Cardiac muscle cell (in vitro differentiated cells and primary cell): ENCODE measurements around the gene CTDSP1. TPM values are rescaled to one million over a fixed set of nuclear protein-coding genes. Genes with fewer than 3 reads are reported as not detected.

Source experiments
- DNase-seq, 2 donors: peaks; one replicate each; pipeline versions ENCODE4 v3.0.0 to v3.0.0-alpha.2; 2010 to 2017; ENCODE audit warnings: low read depth in 1 of 2, low spot score in 1 of 2
- H3K27ac ChIP-seq: fragments of 200-600 bp; sonication (generic); 2 replicates; pipeline ENCODE4 v1.5.1; 2016
- H3K27me3 ChIP-seq: fragments of 200-600 bp; sonication (generic); 2 replicates; pipeline ENCODE4 v1.6.0; 2016; ENCODE audit warnings: control low read depth
- H3K36me3 ChIP-seq: fragments of 200-600 bp; sonication (generic); 2 replicates; pipeline ENCODE4 v1.5.1; 2016; ENCODE audit warnings: control low read depth
- H3K4me1 ChIP-seq: fragments of 200-600 bp; sonication (generic); 2 replicates; pipeline ENCODE4 v1.8.1; 2017; ENCODE audit warnings: low read depth, mild to moderate bottlenecking, mixed run types
- H3K4me3 ChIP-seq: fragments of 200-600 bp; sonication (generic); 2 replicates; pipeline ENCODE4 v1.5.1; 2016; ENCODE audit warnings: mild to moderate bottlenecking
- H3K9me3 ChIP-seq: fragments of 200-600 bp; sonication (generic); 2 replicates; pipeline ENCODE4 v1.5.1; 2017; ENCODE audit warnings: low read depth, mild to moderate bottlenecking, control low read depth
- polyA plus RNA-seq: library from polyadenylated mRNA; unstranded; fragments of >200 nt; fragmentation: Nextera tagmentation; extraction: Ambion mirVana; gene quantifications from 2 replicates; pipeline ENCODE4 v1.2.1, GENCODE V29; 2016
- total RNA-seq: library from RNA; depleted of rRNA; stranded (reverse); fragments of >200 nt; gene quantifications from 2 replicates; pipeline ENCODE4 v1.2.3, GENCODE V29; 2016
- TF ChIP-seq, protein P1 (sequence below): IDR thresholded peaks from 2 replicates; pipeline ENCODE4 v1.5.1; 2012; ENCODE audit warnings: low read depth, mild to moderate bottlenecking, low read length

Gene CTDSP1
- total and polyA plus RNA-seq, 2 experiments from 2014 or later: 35.5 to 147 TPM

DNA sequence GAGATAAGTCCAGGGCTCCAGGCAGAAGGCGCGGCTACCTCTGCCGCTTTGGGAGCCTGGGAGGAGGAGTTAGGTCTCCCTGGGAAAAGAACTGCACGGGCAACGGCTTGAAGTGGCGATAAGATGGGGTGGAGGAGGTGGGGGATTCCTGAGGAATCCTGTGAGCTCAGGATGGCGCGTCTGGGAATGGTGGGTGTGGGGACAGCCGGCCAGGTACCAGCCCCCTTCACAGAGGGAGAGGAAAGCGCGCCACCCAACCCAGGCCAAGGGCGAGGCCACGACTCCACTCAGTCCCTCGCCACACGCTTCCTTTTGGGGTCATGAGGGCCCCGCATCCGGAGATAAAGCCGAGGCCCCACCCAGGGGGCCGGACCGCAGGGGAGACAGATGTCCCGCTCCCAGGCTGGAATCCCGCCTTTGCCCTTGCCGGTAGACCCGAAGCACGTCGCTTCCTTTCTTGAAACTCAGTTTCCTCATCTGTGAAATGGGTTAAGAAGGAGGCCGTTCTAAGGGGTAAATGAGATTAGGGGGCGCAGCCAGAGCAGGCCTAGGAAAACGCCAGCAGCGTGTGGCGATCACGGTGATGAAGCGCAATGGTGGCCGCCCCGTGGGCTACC is 1.7 kb upstream of the CTDSP1 start:
- Histone ChIP-seq H3K4me3 (peak overlapping the region; percentile 95), H3K36me3 (no peaks in the 10 kb centered on the region), H3K9me3 (no peaks in the 10 kb centered on the region), H3K4me1 (no peaks in the 10 kb centered on the region), H3K27me3 (no peaks in the 10 kb centered on the region), H3K27ac (peak overlapping the region; percentile 99)
- TF ChIP-seq, protein P1, sequence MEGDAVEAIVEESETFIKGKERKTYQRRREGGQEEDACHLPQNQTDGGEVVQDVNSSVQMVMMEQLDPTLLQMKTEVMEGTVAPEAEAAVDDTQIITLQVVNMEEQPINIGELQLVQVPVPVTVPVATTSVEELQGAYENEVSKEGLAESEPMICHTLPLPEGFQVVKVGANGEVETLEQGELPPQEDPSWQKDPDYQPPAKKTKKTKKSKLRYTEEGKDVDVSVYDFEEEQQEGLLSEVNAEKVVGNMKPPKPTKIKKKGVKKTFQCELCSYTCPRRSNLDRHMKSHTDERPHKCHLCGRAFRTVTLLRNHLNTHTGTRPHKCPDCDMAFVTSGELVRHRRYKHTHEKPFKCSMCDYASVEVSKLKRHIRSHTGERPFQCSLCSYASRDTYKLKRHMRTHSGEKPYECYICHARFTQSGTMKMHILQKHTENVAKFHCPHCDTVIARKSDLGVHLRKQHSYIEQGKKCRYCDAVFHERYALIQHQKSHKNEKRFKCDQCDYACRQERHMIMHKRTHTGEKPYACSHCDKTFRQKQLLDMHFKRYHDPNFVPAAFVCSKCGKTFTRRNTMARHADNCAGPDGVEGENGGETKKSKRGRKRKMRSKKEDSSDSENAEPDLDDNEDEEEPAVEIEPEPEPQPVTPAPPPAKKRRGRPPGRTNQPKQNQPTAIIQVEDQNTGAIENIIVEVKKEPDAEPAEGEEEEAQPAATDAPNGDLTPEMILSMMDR: no peak
- peak; percentile 92 for DNase-seq

DNA sequence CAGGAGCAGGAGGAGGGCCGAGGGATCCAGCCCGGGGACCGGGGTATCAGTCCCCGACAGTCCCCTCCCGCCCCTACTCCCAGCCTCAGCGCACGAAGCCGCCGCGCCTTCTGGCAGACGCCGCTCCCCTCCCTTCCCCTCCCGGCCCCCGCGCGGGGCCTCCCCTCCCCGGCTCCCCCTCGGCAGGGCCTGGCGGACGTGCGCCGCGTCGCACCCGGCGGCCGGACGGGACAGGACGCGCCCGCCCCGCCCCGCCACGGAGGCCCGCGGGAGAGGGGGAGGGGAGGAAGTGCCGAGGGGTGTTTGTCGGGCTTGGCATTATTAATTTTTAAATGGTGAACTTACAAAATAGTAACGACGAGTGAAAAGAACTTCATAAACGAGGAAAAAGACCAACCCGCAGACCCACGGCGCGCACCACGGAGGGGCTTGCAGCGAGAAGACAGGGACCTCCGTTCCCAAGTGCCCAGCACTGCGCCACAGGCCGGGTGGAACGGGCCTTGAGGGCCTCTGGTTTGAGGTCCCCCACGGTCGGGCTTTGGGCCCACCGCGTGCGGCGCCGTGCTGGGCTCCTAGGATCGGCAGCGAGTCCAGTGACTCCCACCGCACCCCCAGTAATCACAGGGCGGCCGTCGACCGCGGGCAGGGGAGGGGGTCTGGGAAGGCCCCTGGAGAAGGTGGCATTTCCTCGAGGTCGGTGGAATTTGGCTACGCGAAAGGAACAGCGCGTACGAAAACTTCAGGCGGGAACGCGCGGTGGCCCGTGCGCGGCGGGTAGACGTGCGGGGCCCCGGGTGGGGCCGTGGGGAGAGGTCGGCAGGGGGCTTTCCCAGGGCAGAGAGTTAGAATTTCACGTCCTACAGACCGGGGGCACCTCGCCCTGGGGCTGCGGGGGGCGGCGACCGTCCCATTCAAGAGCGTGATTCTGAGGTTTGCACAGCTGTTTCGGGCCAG is 954 bp upstream of the CTDSP1 start:
- Histone ChIP-seq H3K4me3 (peak overlapping the region; percentile 95), H3K4me1 (no peaks in the 10 kb centered on the region), H3K9me3 (no peaks in the 10 kb centered on the region), H3K36me3 (peaks cover 4% of the 10 kb centered on the region), H3K27me3 (no peaks in the 10 kb centered on the region), H3K27ac (peak overlapping the region; percentile 99)
- peak; percentile 87 to 88 for DNase-seq
- TF ChIP-seq, protein P1: no peak

DNA sequence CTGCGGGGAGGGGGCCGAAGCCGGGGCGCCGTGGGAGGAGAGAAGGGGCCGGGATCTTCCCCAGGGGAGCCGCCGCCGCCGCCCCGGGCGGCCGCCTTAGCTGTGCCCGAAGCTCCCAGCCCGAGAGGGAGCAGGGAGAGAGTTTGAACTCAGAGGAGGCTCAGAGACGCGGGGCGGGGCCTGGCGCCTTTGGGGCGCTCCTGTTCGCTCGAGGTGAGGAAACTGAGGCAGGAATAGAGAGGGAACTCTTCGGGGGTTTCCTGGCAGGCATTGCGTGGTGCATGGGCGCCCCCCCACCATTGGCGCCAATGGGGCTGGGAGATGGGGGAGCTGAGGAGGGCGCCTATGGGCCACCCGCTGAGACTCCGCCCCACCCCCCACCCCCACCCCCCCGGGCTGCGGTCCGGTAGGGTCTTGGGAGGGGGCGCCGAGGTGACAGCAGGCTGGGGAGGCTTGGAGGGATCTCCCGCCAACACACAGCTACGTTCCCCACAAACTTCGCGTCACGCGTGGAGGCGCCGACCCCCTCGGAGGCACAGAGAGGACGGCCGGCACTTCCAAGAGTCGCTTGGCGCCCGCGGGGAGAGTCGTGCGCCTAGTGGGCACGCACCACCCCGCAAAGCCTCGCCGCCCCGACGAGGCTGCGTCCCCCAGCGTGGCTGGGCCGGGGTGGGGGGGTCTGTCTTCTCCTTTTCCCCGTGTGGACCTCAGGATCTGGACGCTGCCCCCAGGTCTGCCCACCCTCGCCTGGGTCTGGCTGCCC is 680 bp downstream of the CTDSP1 start:
- H3K36me3 ChIP-seq: peaks cover 11% of the 10 kb centered on the region
- peak overlapping the region; percentile 95 for H3K4me3 ChIP-seq
- peaks cover 1% of the 10 kb centered on the region for H3K4me1 ChIP-seq
- no peaks in the 10 kb centered on the region for H3K9me3 ChIP-seq
- no peaks in the 10 kb centered on the region for H3K27me3 ChIP-seq
- H3K27ac ChIP-seq: peak overlapping the region; percentile 99
- TF ChIP-seq, protein P1: no peak
- peak; percentile 32 to 54 for DNase-seq

DNA sequence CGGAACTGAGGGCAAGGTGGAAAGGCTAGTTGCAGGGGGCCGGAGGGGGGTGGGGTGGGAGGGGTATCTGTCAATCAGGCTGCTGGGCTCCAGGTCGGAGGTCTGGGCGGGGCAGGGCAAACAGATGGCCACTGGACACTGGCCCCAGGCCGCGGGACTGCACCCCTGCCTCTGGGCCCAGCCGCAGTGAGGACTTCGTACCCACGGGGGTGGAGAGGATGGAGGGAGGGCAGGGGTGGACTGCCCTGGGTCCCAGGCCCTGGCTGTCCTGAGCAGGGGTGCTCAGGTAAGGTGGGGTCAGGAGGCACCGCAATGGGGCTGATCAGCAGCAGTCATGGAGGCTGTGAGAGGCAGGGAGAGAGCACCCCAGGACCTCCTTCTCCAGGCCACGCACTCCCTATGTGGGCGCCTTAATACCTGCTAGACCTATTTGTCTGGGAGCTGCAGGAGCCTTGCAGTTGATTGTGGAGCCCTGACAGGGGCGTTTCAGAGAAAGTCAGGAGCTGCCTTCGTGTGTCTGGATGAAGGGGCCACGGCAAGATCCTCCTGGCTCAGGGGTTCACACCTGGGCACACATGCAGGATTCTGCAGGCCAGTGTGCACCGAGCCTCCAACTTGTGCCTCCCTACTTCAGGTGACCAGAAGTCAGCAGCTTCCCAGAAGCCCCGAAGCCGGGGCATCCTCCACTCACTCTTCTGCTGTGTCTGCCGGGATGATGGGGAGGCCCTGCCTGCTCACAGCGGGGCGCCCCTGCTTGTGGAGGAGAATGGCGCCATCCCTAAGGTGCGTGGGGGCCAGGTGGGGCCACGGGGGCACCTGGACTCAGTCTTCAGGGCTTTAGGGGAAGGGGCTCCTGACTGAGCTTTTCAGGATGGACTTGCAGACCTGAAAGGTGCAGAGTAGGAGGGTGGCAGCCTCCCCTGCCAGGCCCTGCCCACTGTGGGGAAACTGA is 1.5 kb downstream of the CTDSP1 start:
- peak overlapping the region; percentile 95 for H3K4me3 ChIP-seq
- peak overlapping the region; percentile 99 for H3K27ac ChIP-seq
- no peaks in the 10 kb centered on the region for H3K27me3 ChIP-seq
- peaks cover 8% of the 10 kb centered on the region for H3K4me1 ChIP-seq
- peaks cover 11% of the 10 kb centered on the region for H3K36me3 ChIP-seq
- peak in 1 of 2 donors; percentile 32 for DNase-seq
- TF ChIP-seq, protein P1: no peak
- no peaks in the 10 kb centered on the region for H3K9me3 ChIP-seq
